Raji (cell line): Measurements from ENCODE around the gene KLF4.

Experiments
- POLR2A ChIP-seq: IDR thresholded peaks from 2 replicates; pipeline ENCODE4 v1.6.1; 2011; ENCODE audit warnings: low read depth, low read length, control low read depth; ENCODE audit not compliant: insufficient read depth

Gene KLF4

GRCh38 chr9:107472581-107473340, 16.8 kb downstream of the KLF4 start:
- TF ChIP-seq POLR2A = no peak

- no peak for TF ChIP-seq POLR2A
Measured at GRCh38 chr9:107471552-107471951, 18.0 kb downstream of the KLF4 start.

GRCh38 chr9:107467416-107467815, 22.2 kb downstream of the KLF4 start:
- TF ChIP-seq POLR2A = no peak

- TF ChIP-seq POLR2A = no peak
Measured at GRCh38 chr9:107466826-107467225, 22.7 kb downstream of the KLF4 start.

GRCh38 chr9:107465467-107466451, 23.8 kb downstream of the KLF4 start:
- no peak for TF ChIP-seq POLR2A

- TF ChIP-seq POLR2A = no peak
Measured at GRCh38 chr9:107464516-107464915, 25.1 kb downstream of the KLF4 start.

GRCh38 chr9:107462691-107463090, 26.9 kb downstream of the KLF4 start:
- no peak for TF ChIP-seq POLR2A

GRCh38 chr9:107460153-107461023, 29.2 kb downstream of the KLF4 start:
- no peak for TF ChIP-seq POLR2A

- no peak for TF ChIP-seq POLR2A
Measured at GRCh38 chr9:107455425-107456135, 34.0 kb downstream of the KLF4 start.

- TF ChIP-seq POLR2A = no peak
Measured at GRCh38 chr9:107453479-107453878, 36.1 kb downstream of the KLF4 start.

- no peak for TF ChIP-seq POLR2A
Measured at GRCh38 chr9:107447834-107448233, 41.7 kb downstream of the KLF4 start.

- TF ChIP-seq POLR2A = no peak
Measured at GRCh38 chr9:107447081-107447480, 42.5 kb downstream of the KLF4 start.

- TF ChIP-seq POLR2A = no peak
Measured at GRCh38 chr9:107446491-107446890, 43.1 kb downstream of the KLF4 start.

- TF ChIP-seq POLR2A = no peak
Measured at GRCh38 chr9:107443786-107444185, 45.8 kb downstream of the KLF4 start.
